Measurements from ENCODE around the gene SLC38A8.

The SLC38A8 gene

DNA sequence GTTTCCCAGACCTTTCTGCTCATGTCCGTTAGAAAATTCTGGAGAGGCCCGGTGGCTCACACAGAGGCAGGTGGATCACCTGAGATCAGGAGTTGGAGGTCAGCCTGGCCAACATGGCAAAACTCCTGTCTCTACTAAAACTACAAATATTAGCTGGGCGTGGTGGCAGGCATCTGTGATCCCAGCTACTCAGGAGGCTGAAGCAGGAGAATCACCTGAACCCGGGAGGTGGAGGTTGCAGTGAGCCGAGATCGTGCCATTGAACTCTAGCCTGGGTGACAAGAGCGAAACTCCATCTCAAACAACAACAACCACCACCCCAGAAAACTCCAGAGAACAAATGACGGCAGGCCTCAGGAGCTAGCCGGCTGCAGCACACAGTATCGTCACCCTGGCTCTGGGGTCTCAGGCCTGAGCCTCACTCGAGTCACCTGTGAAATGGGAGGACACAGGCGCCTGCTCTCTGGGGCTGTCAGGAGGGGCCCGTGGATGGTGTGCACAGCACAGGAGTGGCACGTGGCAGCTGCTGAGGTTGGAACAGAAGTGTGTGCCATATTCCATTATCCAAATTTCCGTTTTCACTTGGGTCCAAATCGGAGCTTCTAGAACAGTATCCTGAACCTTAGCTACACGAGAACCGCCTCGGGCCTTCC, 3.3 kb upstream of the SLC38A8 start:
- no peak for DNase-seq (ENCODE audit: low read depth)
- no peak overlapping the region for H3K4me3 ChIP-seq (replicated peaks; ENCODE audit: low read depth, low read length)
- TF ChIP-seq, protein P1, sequence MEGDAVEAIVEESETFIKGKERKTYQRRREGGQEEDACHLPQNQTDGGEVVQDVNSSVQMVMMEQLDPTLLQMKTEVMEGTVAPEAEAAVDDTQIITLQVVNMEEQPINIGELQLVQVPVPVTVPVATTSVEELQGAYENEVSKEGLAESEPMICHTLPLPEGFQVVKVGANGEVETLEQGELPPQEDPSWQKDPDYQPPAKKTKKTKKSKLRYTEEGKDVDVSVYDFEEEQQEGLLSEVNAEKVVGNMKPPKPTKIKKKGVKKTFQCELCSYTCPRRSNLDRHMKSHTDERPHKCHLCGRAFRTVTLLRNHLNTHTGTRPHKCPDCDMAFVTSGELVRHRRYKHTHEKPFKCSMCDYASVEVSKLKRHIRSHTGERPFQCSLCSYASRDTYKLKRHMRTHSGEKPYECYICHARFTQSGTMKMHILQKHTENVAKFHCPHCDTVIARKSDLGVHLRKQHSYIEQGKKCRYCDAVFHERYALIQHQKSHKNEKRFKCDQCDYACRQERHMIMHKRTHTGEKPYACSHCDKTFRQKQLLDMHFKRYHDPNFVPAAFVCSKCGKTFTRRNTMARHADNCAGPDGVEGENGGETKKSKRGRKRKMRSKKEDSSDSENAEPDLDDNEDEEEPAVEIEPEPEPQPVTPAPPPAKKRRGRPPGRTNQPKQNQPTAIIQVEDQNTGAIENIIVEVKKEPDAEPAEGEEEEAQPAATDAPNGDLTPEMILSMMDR (IDR thresholded peaks at IDR 0.05; ENCODE audit: low read length, missing control alignments) = no peak

DNA sequence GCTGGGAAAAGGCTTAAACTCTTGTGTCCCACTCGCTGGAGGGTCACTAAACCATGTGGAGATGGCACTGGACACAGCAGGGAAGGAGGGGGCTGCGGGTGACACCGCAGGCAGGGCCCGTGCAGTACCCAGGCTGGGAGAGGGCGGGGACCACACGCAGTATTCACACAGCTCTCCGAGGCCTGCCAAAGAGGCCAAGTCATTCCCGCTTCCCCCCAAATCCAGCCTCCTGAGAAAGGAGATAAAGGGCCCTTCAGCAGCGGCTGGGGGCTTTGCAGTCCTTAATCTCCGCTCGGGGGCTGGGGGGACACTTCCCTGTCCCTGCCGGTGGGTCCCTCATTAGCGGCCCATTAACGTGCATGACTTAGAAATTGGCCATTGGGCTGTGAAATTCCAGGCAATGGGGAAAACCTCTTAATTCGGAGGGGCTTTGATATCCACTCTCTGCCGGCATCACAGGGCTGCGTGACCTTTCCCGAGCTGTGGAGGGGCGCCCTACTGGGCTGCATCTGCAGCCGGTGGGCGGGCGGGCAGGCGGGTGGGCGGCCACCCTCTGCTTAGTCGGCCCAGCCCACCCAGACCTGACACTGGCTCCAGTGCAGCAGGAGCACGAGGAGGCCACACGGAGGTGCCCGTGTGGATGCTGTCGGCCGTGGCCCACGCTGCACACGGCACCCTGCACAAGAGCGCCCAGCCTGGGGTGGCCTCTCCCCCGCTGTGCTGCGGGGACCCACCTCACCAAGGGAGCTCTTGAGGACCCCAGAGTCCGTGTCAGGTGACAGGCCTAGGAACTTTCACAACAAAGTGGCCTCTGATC, 2.6 kb upstream of the SLC38A8 start:
- H3K4me3 ChIP-seq (replicated peaks; ENCODE audit: low read depth, low read length) = no peak overlapping the region
- TF ChIP-seq, protein P1 (IDR thresholded peaks at IDR 0.05; ENCODE audit: low read length, missing control alignments) = no peak

DNA sequence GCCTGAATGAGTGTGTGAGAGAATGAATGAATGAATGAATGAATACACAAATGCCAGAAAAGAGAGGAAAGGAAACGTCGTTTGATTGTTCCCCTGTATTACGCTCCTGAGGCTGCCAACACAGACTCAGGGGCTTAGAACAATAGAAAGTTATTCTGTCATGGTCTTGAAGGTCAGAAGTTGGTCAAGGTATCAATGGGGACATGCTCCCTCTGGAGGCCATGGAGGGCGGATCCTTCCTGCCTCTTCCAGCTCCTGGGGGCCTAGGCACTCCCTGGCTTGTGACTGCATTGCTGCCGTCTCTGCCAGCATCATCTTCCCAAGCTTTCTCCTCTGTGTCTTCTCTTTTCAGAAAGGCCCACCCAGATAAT, 1.5 kb upstream of the SLC38A8 start:
- TF ChIP-seq, protein P1 (IDR thresholded peaks at IDR 0.05; ENCODE audit: low read length, missing control alignments) = peak; percentile 46
- DNase-seq (ENCODE audit: low read depth) = peak; percentile 40
- no peak overlapping the region for H3K4me3 ChIP-seq (replicated peaks; ENCODE audit: low read depth, low read length)

More for the DNA sequence above, 2.6 kb upstream of the SLC38A8 start:
- no peak for DNase-seq (ENCODE audit: low read depth)

DNA sequence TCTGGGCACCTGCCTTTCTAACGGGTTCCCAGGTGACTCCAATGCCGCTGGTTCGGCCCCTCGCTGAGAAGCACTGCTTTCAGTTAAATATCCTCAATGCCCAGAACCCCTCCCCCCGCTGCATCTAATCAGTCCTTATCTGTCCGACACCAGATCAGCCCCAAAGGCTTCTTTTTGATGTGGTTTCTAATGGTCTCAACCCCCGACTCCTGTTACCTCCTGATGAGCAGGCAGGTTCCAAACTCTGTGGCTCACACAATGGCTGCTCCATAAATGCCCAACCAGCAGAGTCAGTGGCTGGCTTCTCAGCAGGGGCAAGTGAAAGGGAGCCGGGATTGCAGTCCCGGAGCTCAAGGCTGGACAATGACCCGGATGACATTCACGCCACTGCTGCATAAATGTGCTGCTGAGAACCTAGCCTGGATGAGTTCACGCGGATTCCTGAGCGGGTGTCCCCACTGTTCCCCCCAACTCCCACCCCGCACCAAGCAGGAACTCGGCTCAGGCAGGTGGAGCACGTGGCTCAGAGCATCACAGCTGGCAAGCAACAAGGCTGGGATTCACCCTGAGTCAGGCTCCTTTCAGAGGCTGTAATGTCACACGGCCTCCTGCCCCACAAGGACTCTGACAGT, 1.0 kb upstream of the SLC38A8 start:
- TF ChIP-seq, protein P1 (IDR thresholded peaks at IDR 0.05; ENCODE audit: low read length, missing control alignments) = no peak
- DNase-seq (ENCODE audit: low read depth) = no peak
- H3K4me3 ChIP-seq (replicated peaks; ENCODE audit: low read depth, low read length) = no peak overlapping the region

DNA sequence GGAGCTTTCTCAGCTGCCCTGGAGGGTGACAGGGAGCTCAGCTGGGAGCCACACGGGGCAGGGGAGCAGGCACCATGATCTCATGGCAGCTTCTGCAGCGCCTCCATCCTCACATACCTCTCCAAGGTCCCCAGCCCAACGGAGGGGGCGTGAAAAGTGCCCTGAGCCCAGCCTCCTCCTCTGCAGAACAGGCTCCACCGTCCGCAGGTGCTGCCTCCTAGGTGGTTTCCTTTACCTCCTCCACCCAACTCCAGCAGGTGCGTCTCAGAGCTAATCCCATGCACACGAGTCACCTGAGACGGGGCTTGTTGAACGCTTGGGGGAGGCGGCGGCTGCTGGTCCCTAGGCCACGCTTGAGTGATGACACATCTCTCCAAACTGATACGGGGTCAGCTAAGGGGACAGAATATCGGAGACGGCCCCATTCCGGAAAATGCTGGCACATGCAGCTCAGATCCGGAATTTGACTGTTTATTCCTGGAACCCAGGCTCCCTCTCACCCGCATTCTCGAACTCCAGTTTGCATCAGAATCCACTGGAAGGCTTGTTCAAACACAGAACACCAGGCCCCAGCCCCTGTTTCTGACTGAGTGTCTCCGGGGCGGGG, 387 bp upstream of the SLC38A8 start:
- no peak overlapping the region for H3K4me3 ChIP-seq (replicated peaks; ENCODE audit: low read depth, low read length)
- DNase-seq (ENCODE audit: low read depth) = no peak
- TF ChIP-seq, protein P1 (IDR thresholded peaks at IDR 0.05; ENCODE audit: low read length, missing control alignments) = no peak

DNA sequence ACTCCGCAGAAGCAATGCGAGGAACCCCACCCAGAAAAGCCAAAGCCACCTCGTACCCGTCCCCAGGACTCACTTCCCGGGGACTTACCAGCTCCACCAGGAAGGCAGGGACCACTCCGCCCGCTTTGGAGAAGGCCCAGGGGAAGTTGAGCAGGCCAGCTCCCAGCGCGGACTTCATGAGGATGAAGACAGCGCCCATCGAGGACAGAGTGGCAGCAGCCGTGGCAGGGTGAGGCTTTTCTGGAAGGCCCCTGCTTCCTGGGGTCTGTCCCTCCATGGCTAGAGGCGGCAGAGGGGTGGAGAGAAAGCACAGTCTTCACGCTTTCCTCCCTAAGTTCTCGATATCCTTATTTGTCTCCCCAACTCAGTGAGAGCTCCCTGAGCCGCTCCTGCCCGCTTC, 714 bp downstream of the SLC38A8 start:
- no peak for DNase-seq (ENCODE audit: low read depth)
- no peak overlapping the region for H3K4me3 ChIP-seq (replicated peaks; ENCODE audit: low read depth, low read length)
- TF ChIP-seq, protein P1 (IDR thresholded peaks at IDR 0.05; ENCODE audit: low read length, missing control alignments) = no peak
